Ascending aorta (tissue), 2 donors: ENCODE data around the gene ZBTB49. TPM values are rescaled to one million over a fixed set of nuclear protein-coding genes. Genes with fewer than 3 reads are reported as not detected.

Source experiments
- DNase-seq, 2 donors: peaks; one replicate each; pipeline ENCODE4 v3.0.0-alpha.2; 2019; ENCODE audit warnings: low spot score in 2 of 2
- H3K27ac ChIP-seq, 2 donors: fragments of 200-600 bp; sonication (generic); one replicate each; pipeline ENCODE4 v1.5.1; 2016 to 2017; ENCODE audit warnings: mild to moderate bottlenecking in 1 of 2
- H3K27me3 ChIP-seq: fragments of 200-600 bp; sonication (generic); one replicate; pipeline ENCODE4 v1.5.1; 2017
- H3K36me3 ChIP-seq, 2 donors: fragments of 200-600 bp; sonication (generic); one replicate each; pipeline ENCODE4 v1.5.1; 2016
- H3K4me1 ChIP-seq, 2 donors: fragments of 200-600 bp; sonication (generic); one replicate each; pipeline ENCODE4 v1.5.1; 2016 to 2017; ENCODE audit warnings: mild to moderate bottlenecking in 1 of 2
- H3K4me3 ChIP-seq, 2 donors: fragments of 200-600 bp; sonication (generic); one replicate each; pipeline ENCODE4 v1.5.1; 2016 to 2017; ENCODE audit warnings: mild to moderate bottlenecking in 1 of 2
- H3K9me3 ChIP-seq, 2 donors: fragments of 200-600 bp; sonication (generic); one replicate each; pipeline ENCODE4 v1.5.1; 2016
- CTCF ChIP-seq, 3 experiments: fragments of 200-600 bp in 2 of 3; fragments of 450-650 bp in 1 of 3; sonication (generic) in 2 of 3; IDR thresholded peaks; one replicate each; pipeline ENCODE4 v1.5.1; 2016 to 2019; ENCODE audit warnings: antibody characterized with exemption in 3 of 3, mild to moderate bottlenecking in 1 of 3, moderate library complexity in 1 of 3
- intact Hi-C: fragments of 100-400 bp; cut with DNase I; formaldehyde crosslinking; loops from one replicate; pipeline ENCODE4 v1.15.1; 2023
- total RNA-seq: library from RNA; depleted of rRNA; stranded (reverse); fragments of >200 nt; gene quantifications from one replicate; pipeline ENCODE4 v1.1.0, GENCODE V29; 2016

Gene ZBTB49
- total RNA-seq, 1 donor from 2014 or later: not detected

GRCh38 chr4:4284827-4285618 is 5.0 kb upstream of the ZBTB49 start:
- H3K36me3 ChIP-seq: peaks cover 24 to 38% of the 10 kb centered on the region in 2 donors
- intact Hi-C loops: no loop called here
- H3K9me3 ChIP-seq: no peaks in the 10 kb centered on the region
- no peak overlapping the region for H3K4me3 ChIP-seq
- peaks cover 6 to 7% of the 10 kb centered on the region in 2 donors for H3K4me1 ChIP-seq
- DNase-seq: no peak
- no peaks in the 10 kb centered on the region for H3K27me3 ChIP-seq
- TF ChIP-seq CTCF (IDR thresholded peaks at IDR 0.05): no peak
- no peak overlapping the region for H3K27ac ChIP-seq

- Histone ChIP-seq H3K4me1 (peaks cover 7 to 11% of the 10 kb centered on the region in 2 donors), H3K27me3 (no peaks in the 10 kb centered on the region), H3K9me3 (no peaks in the 10 kb centered on the region), H3K27ac (no peak overlapping the region), H3K4me3 (no peak overlapping the region), H3K36me3 (peaks cover 0 to 11% of the 10 kb centered on the region in 2 donors)
- no peak for TF ChIP-seq CTCF (IDR thresholded peaks at IDR 0.05)
- intact Hi-C loops: no loop called here
- DNase-seq: no peak
Measured at GRCh38 chr4:4288098-4288497, 2.0 kb upstream of the ZBTB49 start.

GRCh38 chr4:4289055-4289454 is 996 bp upstream of the ZBTB49 start:
- H3K4me3 ChIP-seq: peak overlapping the region; percentile 83 to 95
- no peaks in the 10 kb centered on the region for H3K9me3 ChIP-seq
- intact Hi-C loops: no loop called here
- no peak for DNase-seq
- H3K4me1 ChIP-seq: peaks cover 7 to 11% of the 10 kb centered on the region in 2 donors
- peaks cover 0 to 5% of the 10 kb centered on the region in 2 donors for H3K36me3 ChIP-seq
- no peak overlapping the region for H3K27ac ChIP-seq
- no peak for TF ChIP-seq CTCF (IDR thresholded peaks at IDR 0.05)
- no peaks in the 10 kb centered on the region for H3K27me3 ChIP-seq

- H3K27ac ChIP-seq: peak overlapping the region; percentile 71 to 76
- H3K4me1 ChIP-seq: peaks cover 7 to 11% of the 10 kb centered on the region in 2 donors
- H3K9me3 ChIP-seq: no peaks in the 10 kb centered on the region
- peaks cover 0 to 5% of the 10 kb centered on the region in 2 donors for H3K36me3 ChIP-seq
- H3K4me3 ChIP-seq: peak overlapping the region; percentile 83 to 95
- intact Hi-C loops: no loop called here
- no peaks in the 10 kb centered on the region for H3K27me3 ChIP-seq
- no peak for DNase-seq
- TF ChIP-seq CTCF (IDR thresholded peaks at IDR 0.05): no peak
Measured at GRCh38 chr4:4289597-4289940, 482 bp upstream of the ZBTB49 start.

GRCh38 chr4:4293279-4293678 is 3.2 kb downstream of the ZBTB49 start:
- H3K27ac ChIP-seq: no peak overlapping the region
- no peaks in the 10 kb centered on the region for H3K27me3 ChIP-seq
- no peaks in the 10 kb centered on the region for H3K36me3 ChIP-seq
- intact Hi-C loops: loop anchor here (5.0 kb wide), 1 partner anchor 564 kb away; the partner anchor contains the start of gene MSX1
- H3K4me3 ChIP-seq: no peak overlapping the region
- H3K4me1 ChIP-seq: peaks cover 7 to 11% of the 10 kb centered on the region in 2 donors
- DNase-seq: no peak
- TF ChIP-seq CTCF (IDR thresholded peaks at IDR 0.05): no peak
- H3K9me3 ChIP-seq: no peaks in the 10 kb centered on the region
